ENCODE results near the gene KCNJ6. TPM values are rescaled to one million over a fixed set of nuclear protein-coding genes. Genes with fewer than 3 reads are reported as not detected.

Gene KCNJ6
- total and polyA plus RNA-seq, 2 of the 8 experiments (the other 6 are each of a cell fraction or from before 2014, with no cell fraction given): 0.51 to 1.2 TPM

DNA sequence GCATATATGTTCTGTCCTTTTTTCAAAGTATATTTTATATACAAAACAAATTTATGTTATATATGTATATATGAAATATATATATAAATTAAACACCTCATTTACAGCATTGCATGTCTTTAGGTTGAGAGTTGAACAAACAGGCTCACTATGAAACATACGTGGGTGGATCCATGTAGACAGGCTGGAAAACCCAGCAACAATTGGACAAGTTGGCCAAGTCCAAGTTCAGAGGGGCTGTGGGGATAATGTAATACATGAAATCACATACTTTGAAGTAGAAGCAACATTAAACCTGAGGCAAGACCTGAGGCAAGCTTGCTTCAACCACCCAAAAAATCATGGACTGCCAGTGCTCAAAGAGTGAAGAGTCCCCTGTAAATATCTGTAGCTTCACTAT, 39.7 kb downstream of the KCNJ6 start:
- TF ChIP-seq TAF1 (IDR thresholded peaks at IDR 0.05; ENCODE audit: low read depth, low read length): no peak
- no peak for TF ChIP-seq TCF12 (IDR thresholded peaks at IDR 0.05; ENCODE audit: low read depth, low read length)
- no peak for TF ChIP-seq KDM5A (IDR thresholded peaks at IDR 0.05; ENCODE audit: low read length)
- Histone ChIP-seq H3K23ac (ENCODE audit: insufficient read length) (no peak overlapping the region), H3K79me1 (ENCODE audit: low read depth, low read length) (no peaks in the 10 kb centered on the region), H2AK5ac (ENCODE audit: low read depth, low read length) (no peak overlapping the region), H3K9ac (replicated peaks in 1 of 4; ENCODE audit: extremely low read depth in 1 of 4, low read depth in 3 of 4, low read length in 3 of 4) (no peak overlapping the region), H4K91ac (replicated peaks; ENCODE audit: insufficient read length, low read length) (no peak overlapping the region), H3K36me3 (ENCODE audit: control insufficient read depth in 2 of 4, insufficient read depth in 4 of 4, low read length in 3 of 4) (no peaks in the 10 kb centered on the region), H3K56ac (replicated peaks; ENCODE audit: insufficient read length, low read depth, low read length) (no peak overlapping the region), H3K4me3 (ENCODE audit: extremely low read depth in 1 of 4, insufficient read depth in 2 of 4, low read depth in 3 of 4, low read length in 4 of 4) (no peak overlapping the region), H3K79me2 (ENCODE audit: control insufficient read depth in 1 of 2, insufficient read depth in 2 of 2, low read length in 2 of 2) (no peaks in the 10 kb centered on the region), H3K4ac (replicated peaks; ENCODE audit: insufficient read length, low read depth, low read length) (no peak overlapping the region), H3K14ac (ENCODE audit: insufficient read length) (no peak overlapping the region), H3K18ac (ENCODE audit: extremely low read depth, low read length) (no peak overlapping the region), H2BK5ac (ENCODE audit: low read depth, low read length) (no peak overlapping the region), H2BK120ac (replicated peaks; ENCODE audit: low read depth, low read length) (no peak overlapping the region), H4K20me1 (replicated peaks in 1 of 2; ENCODE audit: control insufficient read depth in 1 of 2, insufficient read depth in 2 of 2, low read length in 2 of 2) (no peaks in the 10 kb centered on the region), H4K8ac (ENCODE audit: extremely low read depth, insufficient read depth, low read length) (no peak overlapping the region), H3K23me2 (ENCODE audit: low read depth, low read length) (no peaks in the 10 kb centered on the region; the same call in 1 of the 2 replicates), H2BK12ac (ENCODE audit: low read depth, low read length) (no peak overlapping the region), H3K9me3 (ENCODE audit: insufficient read depth in 2 of 2, low read depth in 1 of 2, low read length in 1 of 2) (no peaks in the 10 kb centered on the region), H3K27ac (ENCODE audit: low read depth, low read length) (no peak overlapping the region; the same call in 1 of the 2 replicates), H3K27me3 (replicated peaks in 1 of 4; ENCODE audit: control insufficient read depth in 3 of 4, extremely low read depth in 1 of 4, insufficient read depth in 3 of 4, low read length in 3 of 4) (peaks cover 0 to 2% (median 0%) of the 10 kb centered on the region in 4 experiments; a peak in 1 of 7 replicates), H3K4me1 (replicated peaks in 1 of 4; ENCODE audit: control insufficient read depth in 3 of 4, insufficient read depth in 4 of 4, low read length in 3 of 4) (peaks cover 0 to 3% (median 0%) of the 10 kb centered on the region in 4 experiments; a peak in 2 of 7 replicates), H2BK20ac (ENCODE audit: low read length) (no peak overlapping the region), H2BK15ac (ENCODE audit: low read length) (no peak overlapping the region), H3K4me2 (ENCODE audit: insufficient read depth in 1 of 2, low read depth in 2 of 2, low read length in 2 of 2) (no peak overlapping the region), H4K5ac (ENCODE audit: insufficient read length, low read depth, low read length) (no peak overlapping the region), H2AFZ (ENCODE audit: low read length) (no peak overlapping the region)
- DNase-seq (ENCODE audit: low read depth in 1 of 2, low spot score in 2 of 2): no peak
- 79% methylated on average over 1 of the region's 1 CpG; no CpG with 5 or more reads in 1 of the 2 experiments for WGBS, 2 experiments (ENCODE audit: extremely low coverage in 1 of 2, insufficient coverage in 1 of 2, insufficient read length in 1 of 2, insufficient replicate concordance in 2 of 2, low coverage in 1 of 2, low lambda C conversion rate in 2 of 2, missing lambda C conversion rate in 1 of 2)
- no peak for FAIRE-seq
- ChIA-PET CTCF (ENCODE audit: partially characterized antibody) (interaction anchor here (1.4 to 1.9 kb wide), 3 partner anchors 9 to 37 kb away, joined by 4 to 6 read pairs (median 6); no protein-coding TSS in a partner anchor), POLR2A (ENCODE audit: partially characterized antibody) (no interaction called here)
